ENCODE data around the gene DPH6. TPM values are rescaled to one million over a fixed set of nuclear protein-coding genes. Genes with fewer than 3 reads are reported as not detected.

DPH6 gene
- total RNA-seq, 4 donors from 2014 or later = 30.6 to 49.0 (median 36.8) TPM

- 89 to 92% methylated on average over 3 of the region's 3 CpGs for WGBS, 2 donors
- H3K36me3 ChIP-seq = no peaks in the 10 kb centered on the region
Observed at GRCh38 chr15:35325374-35325941, 220.5 kb downstream of the DPH6 start.

GRCh38 chr15:35323141-35323540 is 222.8 kb downstream of the DPH6 start:
- H3K36me3 ChIP-seq = no peaks in the 10 kb centered on the region
- no peak overlapping the region for H3K4me3 ChIP-seq (replicated peaks in 1 of 3)
- no peak for TF ChIP-seq POLR2A (IDR thresholded peaks at IDR 0.05)
- no peak for TF ChIP-seq CTCF (IDR thresholded peaks at IDR 0.05)
- H3K27me3 ChIP-seq = no peaks in the 10 kb centered on the region
- H3K27ac ChIP-seq = no peak overlapping the region
- DNase-seq = no peak
- no peaks in the 10 kb centered on the region for H3K4me1 ChIP-seq
- intact Hi-C loops (cut with DNase I) = no loop called here
- H3K9me3 ChIP-seq = no peaks in the 10 kb centered on the region

More at GRCh38 chr15:35325374-35325941, 220.5 kb downstream of the DPH6 start:
- Histone ChIP-seq H3K9me3 (no peaks in the 10 kb centered on the region), H3K4me1 (no peaks in the 10 kb centered on the region), H3K27me3 (no peaks in the 10 kb centered on the region), H3K27ac (no peak overlapping the region), H3K4me3 (replicated peaks in 1 of 3) (no peak overlapping the region)
- intact Hi-C loops (cut with DNase I) = no loop called here
- TF ChIP-seq CTCF (IDR thresholded peaks at IDR 0.05) (no peak), POLR2A (IDR thresholded peaks at IDR 0.05) (no peak)
- DNase-seq = no peak

- no peak for TF ChIP-seq POLR2A (IDR thresholded peaks at IDR 0.05)
- TF ChIP-seq CTCF (IDR thresholded peaks at IDR 0.05) = no peak
- H3K27ac ChIP-seq = no peak overlapping the region
- no peak overlapping the region for H3K4me3 ChIP-seq (replicated peaks in 1 of 3)
- intact Hi-C loops (cut with DNase I) = no loop called here
- no peaks in the 10 kb centered on the region for H3K36me3 ChIP-seq
- DNase-seq = no peak
- WGBS, 2 donors = 75 to 91% methylated on average over 2 of the region's 2 CpGs
- no peaks in the 10 kb centered on the region for H3K4me1 ChIP-seq
- H3K9me3 ChIP-seq = no peaks in the 10 kb centered on the region
- no peaks in the 10 kb centered on the region for H3K27me3 ChIP-seq
Observed at GRCh38 chr15:35321926-35322325, 224.0 kb downstream of the DPH6 start.

GRCh38 chr15:35320911-35321310 is 225.1 kb downstream of the DPH6 start:
- no peaks in the 10 kb centered on the region for H3K27me3 ChIP-seq
- TF ChIP-seq POLR2A (IDR thresholded peaks at IDR 0.05) (no peak), CTCF (IDR thresholded peaks at IDR 0.05) (no peak)
- H3K4me1 ChIP-seq = no peaks in the 10 kb centered on the region
- H3K4me3 ChIP-seq (replicated peaks in 1 of 3) = no peak overlapping the region
- no peak for DNase-seq
- no peaks in the 10 kb centered on the region for H3K9me3 ChIP-seq
- intact Hi-C loops (cut with DNase I) = no loop called here
- H3K27ac ChIP-seq = no peak overlapping the region
- no peaks in the 10 kb centered on the region for H3K36me3 ChIP-seq

Small RNA genes lying within 50 kb of the gene (microRNA-seq; reads per million reads assigned to microRNA genes)
- not detected for gene MIR3942

Small RNA genes lying within 50 kb of the gene (small RNA-seq; reads per million reads assigned to genes)
- gene AC019288.1 = not detected
- not detected for gene MIR3942

Measured in thyroid gland (tissue), 4 donors.